Effector CD8-positive, alpha-beta T cell (primary cell): Measurements from ENCODE around the gene UBE3C.
"Not testable (repeated sequence)": the region's sequence is repeated elsewhere in the genome, so short reads cannot be mapped to it uniquely, and the experiment has no call there.

Experiments used
- DNase-seq: peaks from one replicate; lab custom pipeline; 2025; lab: John Stamatoyannopoulos, UW

The UBE3C gene

GRCh38 chr7:157271991-157272324 is 133.2 kb downstream of the UBE3C start:
- no peak for DNase-seq

- DNase-seq, result no peak
Measured at GRCh38 chr7:157272351-157273207, 133.9 kb downstream of the UBE3C start.

- peak; percentile 26 for DNase-seq
Measured at GRCh38 chr7:157273208-157274093, 134.7 kb downstream of the UBE3C start.

- DNase-seq, result not testable (repeated sequence)
Measured at GRCh38 chr7:157274094-157274634, 135.4 kb downstream of the UBE3C start.

- no peak for DNase-seq
Measured at GRCh38 chr7:157274991-157275427, 136.3 kb downstream of the UBE3C start.

GRCh38 chr7:157276091-157276561 is 137.4 kb downstream of the UBE3C start:
- no peak for DNase-seq

- DNase-seq, result no peak
Measured at GRCh38 chr7:157276731-157277562, 138.2 kb downstream of the UBE3C start.

- not testable (repeated sequence) for DNase-seq
Measured at GRCh38 chr7:157277568-157277967, 138.8 kb downstream of the UBE3C start.

- no peak for DNase-seq
Measured at GRCh38 chr7:157278167-157278790, 139.6 kb downstream of the UBE3C start.

GRCh38 chr7:157278791-157279724 is 140.3 kb downstream of the UBE3C start:
- DNase-seq, result no peak

GRCh38 chr7:157279741-157280215 is 141.1 kb downstream of the UBE3C start:
- DNase-seq, result no peak

GRCh38 chr7:157280216-157280841 is 141.6 kb downstream of the UBE3C start:
- DNase-seq, result no peak

- DNase-seq, result no peak
Measured at GRCh38 chr7:157281221-157281998, 142.7 kb downstream of the UBE3C start.

GRCh38 chr7:157282141-157282801 is 143.5 kb downstream of the UBE3C start:
- DNase-seq, result no peak

- DNase-seq, result no peak
Measured at GRCh38 chr7:157284229-157285014, 145.7 kb downstream of the UBE3C start.

- no peak for DNase-seq
Measured at GRCh38 chr7:157291404-157292080, 152.8 kb downstream of the UBE3C start.
